Tibial artery (tissue), 4 donors: Measurements from ENCODE around the gene CACNA1B.

Experiments used
- DNase-seq, 2 donors: peaks; one replicate each; pipeline ENCODE4 v3.0.0-alpha.2; 2019
- H3K27ac ChIP-seq, 2 donors: fragments of 200-600 bp; sonication (generic) in 1 of 2; 1 replicate in 1 of 2; 2 replicates in 1 of 2; pipeline ENCODE4 v1.5.1; 2018 to 2019; ENCODE audit warnings: mild to moderate bottlenecking in 1 of 2
- H3K27me3 ChIP-seq, 2 donors: fragments of 200-600 bp; sonication (generic) in 1 of 2; one replicate each; pipeline versions ENCODE4 v1.5.1 to v1.6.0; 2016 to 2019
- H3K36me3 ChIP-seq, 3 donors: fragments of 200-600 bp; sonication (generic) in 2 of 3; one replicate each; pipeline ENCODE4 v1.5.1; 2016 to 2019; ENCODE audit warnings: mild to moderate bottlenecking in 2 of 3
- H3K4me1 ChIP-seq, 4 donors: fragments of 200-600 bp; sonication (generic) in 2 of 4; 1 replicate in 3 of 4; 2 replicates in 1 of 4; pipeline ENCODE4 v1.5.1; 2016 to 2019
- H3K4me3 ChIP-seq, 2 donors: fragments of 200-600 bp; sonication (generic) in 1 of 2; 1 replicate in 1 of 2; 2 replicates in 1 of 2; pipeline ENCODE4 v1.5.1; 2018 to 2019; ENCODE audit warnings: mild to moderate bottlenecking in 2 of 2
- H3K9me3 ChIP-seq, 3 donors: fragments of 200-600 bp; sonication (generic) in 1 of 3; one replicate each; pipeline ENCODE4 v1.5.1; 2016 to 2019
- CTCF ChIP-seq, 2 experiments: fragments of 200-600 bp in 1 of 2; fragments of 450-650 bp in 1 of 2; IDR thresholded peaks; one replicate each; pipeline ENCODE4 v1.5.1; 2017 to 2019; ENCODE audit warnings: antibody characterized with exemption in 2 of 2, mild to moderate bottlenecking in 1 of 2, moderate library complexity in 1 of 2
- intact Hi-C: fragments of 100-400 bp; cut with DNase I; formaldehyde crosslinking; loops from one replicate; pipeline ENCODE4 v1.15.0; 2023; ENCODE audit warnings: low total_unique reads

Gene CACNA1B

GRCh38 chr9:137860361-137860760 is 17.2 kb upstream of the CACNA1B start:
- Histone ChIP-seq H3K27ac (no peak overlapping the region), H3K9me3 (peaks cover 3 to 27% (median 20%) of the 10 kb centered on the region in 3 donors), H3K4me3 (no peak overlapping the region), H3K36me3 (peaks cover 0 to under 1% (median 0%) of the 10 kb centered on the region in 3 donors), H3K27me3 (no peaks in the 10 kb centered on the region), H3K4me1 (no peaks in the 10 kb centered on the region)
- intact Hi-C loops, result no loop called here
- DNase-seq, result no peak
- TF ChIP-seq CTCF (IDR thresholded peaks at IDR 0.05), result no peak

GRCh38 chr9:137865581-137866145 is 11.9 kb upstream of the CACNA1B start:
- H3K4me3 ChIP-seq, result no peak overlapping the region
- intact Hi-C loops, result no loop called here
- no peak overlapping the region for H3K27ac ChIP-seq
- no peak for TF ChIP-seq CTCF (IDR thresholded peaks at IDR 0.05)
- H3K9me3 ChIP-seq, result peaks cover 3 to 12% (median 6%) of the 10 kb centered on the region in 3 donors
- H3K4me1 ChIP-seq, result no peaks in the 10 kb centered on the region
- H3K36me3 ChIP-seq, result no peaks in the 10 kb centered on the region
- no peak for DNase-seq
- H3K27me3 ChIP-seq, result peaks cover 0 to 10% of the 10 kb centered on the region in 2 donors

GRCh38 chr9:137866226-137867141 is 11.1 kb upstream of the CACNA1B start:
- intact Hi-C loops, result no loop called here
- Histone ChIP-seq H3K36me3 (no peaks in the 10 kb centered on the region), H3K4me1 (no peaks in the 10 kb centered on the region), H3K9me3 (peaks cover 0 to 10% (median 4%) of the 10 kb centered on the region in 3 donors), H3K27ac (no peak overlapping the region), H3K27me3 (peaks cover 0 to 10% of the 10 kb centered on the region in 2 donors), H3K4me3 (no peak overlapping the region)
- no peak for DNase-seq
- TF ChIP-seq CTCF (IDR thresholded peaks at IDR 0.05), result no peak

- Histone ChIP-seq H3K27me3 (peaks cover 0 to 19% of the 10 kb centered on the region in 2 donors), H3K36me3 (no peaks in the 10 kb centered on the region), H3K9me3 (peaks cover 0 to 10% (median 4%) of the 10 kb centered on the region in 3 donors), H3K4me1 (no peaks in the 10 kb centered on the region), H3K4me3 (no peak overlapping the region), H3K27ac (no peak overlapping the region)
- intact Hi-C loops, result no loop called here
- TF ChIP-seq CTCF (IDR thresholded peaks at IDR 0.05), result no peak
- DNase-seq, result no peak
Measured at GRCh38 chr9:137870432-137870831, 7.2 kb upstream of the CACNA1B start.

- peaks cover 0 to 31% of the 10 kb centered on the region in 2 donors for H3K27me3 ChIP-seq
- DNase-seq, result no peak
- peaks cover 0 to 10% (median 4%) of the 10 kb centered on the region in 3 donors for H3K9me3 ChIP-seq
- intact Hi-C loops, result no loop called here
- H3K4me3 ChIP-seq, result no peak overlapping the region
- no peaks in the 10 kb centered on the region for H3K4me1 ChIP-seq
- H3K36me3 ChIP-seq, result no peaks in the 10 kb centered on the region
- no peak for TF ChIP-seq CTCF (IDR thresholded peaks at IDR 0.05)
- H3K27ac ChIP-seq, result no peak overlapping the region
Measured at GRCh38 chr9:137872296-137872695, 5.3 kb upstream of the CACNA1B start.
